Gastroesophageal sphincter (tissue), 4 donors: Measurements from ENCODE around the gene RAP1B. TPM values are rescaled to one million over a fixed set of nuclear protein-coding genes. Genes with fewer than 3 reads are reported as not detected.

ENCODE experiments used
- ATAC-seq: fragments of 150-250 bp; one replicate; pipeline ENCODE4 v1.9.1; 2016; ENCODE audit warnings: mild to moderate bottlenecking, moderate library complexity
- H3K27ac ChIP-seq, 4 donors: fragments of 200-600 bp; sonication (generic) in 3 of 4; 1 replicate in 3 of 4; 2 replicates in 1 of 4; pipeline ENCODE4 v1.5.1; 2016 to 2019
- H3K27me3 ChIP-seq: fragments of 200-600 bp; sonication (generic); one replicate; pipeline ENCODE4 v1.5.1; 2019
- H3K36me3 ChIP-seq, 2 donors: fragments of 200-600 bp; sonication (generic); one replicate each; pipeline ENCODE4 v1.5.1; 2019; ENCODE audit warnings: control low read depth in 1 of 2
- H3K4me1 ChIP-seq, 3 donors: fragments of 200-600 bp; sonication (generic); 1 replicate in 2 of 3; 2 replicates in 1 of 3; pipeline ENCODE4 v1.5.1; 2016 to 2019; ENCODE audit warnings: control low read depth in 2 of 3
- H3K4me3 ChIP-seq, 2 donors: fragments of 200-600 bp; sonication (generic); one replicate each; pipeline ENCODE4 v1.5.1; 2019; ENCODE audit warnings: mild to moderate bottlenecking in 1 of 2, moderate library complexity in 1 of 2
- H3K9me3 ChIP-seq, 3 donors: fragments of 200-600 bp; sonication (generic); one replicate each; pipeline ENCODE4 v1.5.1; 2017 to 2019; ENCODE audit warnings: control low read depth in 2 of 3
- CTCF ChIP-seq, 4 experiments: fragments of 200-600 bp in 2 of 4; fragments of 450-650 bp in 2 of 4; sonication (generic) in 1 of 4; IDR thresholded peaks; one replicate each; pipeline ENCODE4 v1.5.1; 2017 to 2019; ENCODE audit warnings: antibody characterized with exemption in 4 of 4, mild to moderate bottlenecking in 2 of 4, moderate library complexity in 2 of 4
- EP300 ChIP-seq: sonication (generic); formaldehyde crosslinking; IDR thresholded peaks from one replicate; pipeline ENCODE4 v1.6.1; 2017; ENCODE audit warnings: antibody characterized with exemption, mild to moderate bottlenecking
- POLR2A ChIP-seq, 2 donors: fragments of 450-650 bp; IDR thresholded peaks; one replicate each; pipeline ENCODE4 v1.6.1; 2017; ENCODE audit warnings: antibody characterized with exemption in 2 of 2, mild to moderate bottlenecking in 2 of 2, moderate library complexity in 1 of 2
- POLR2AphosphoS5 ChIP-seq: sonication (generic); formaldehyde crosslinking; IDR thresholded peaks from one replicate; pipeline ENCODE4 v1.6.1; 2017; ENCODE audit warnings: antibody characterized with exemption
- WGBS, 2 donors: methylation state at CpG; one replicate each; pipeline ENCODE4 v1.1.5; 2018; ENCODE audit warnings: low coverage in 1 of 2; 5-methylcytosine and 5-hydroxymethylcytosine counted together
- total RNA-seq, 4 donors: library from RNA; depleted of rRNA; stranded (reverse); fragments of >200 nt; gene quantifications; one replicate each; pipeline ENCODE4 v1.1.0, GENCODE V29; 2016

The RAP1B gene
- total RNA-seq, 4 donors from 2014 or later = 131 to 218 (median 205) TPM

DNA sequence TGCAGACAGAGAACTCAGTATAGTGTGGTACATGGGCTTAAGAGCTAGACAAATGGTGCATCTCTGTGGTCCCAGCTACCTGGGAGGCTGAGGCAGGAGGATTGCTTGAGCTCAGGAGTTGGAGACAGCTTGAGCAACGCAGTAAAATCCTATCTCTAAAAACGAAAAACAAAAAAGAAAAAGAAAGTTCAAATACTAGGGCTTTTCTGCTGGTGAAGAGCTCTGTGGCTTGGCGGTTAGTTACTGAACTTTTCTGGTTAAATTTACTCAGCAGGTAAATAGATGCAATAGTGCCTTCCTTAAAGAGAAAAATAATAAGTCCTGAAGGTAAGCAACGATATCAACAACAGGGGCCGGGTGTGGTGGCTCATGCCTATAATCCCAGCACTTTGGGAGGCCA is 31.4 kb upstream of the RAP1B start:
- no peaks in the 10 kb centered on the region for H3K9me3 ChIP-seq
- TF ChIP-seq POLR2AphosphoS5 (no peak), EP300 (no peak), CTCF (IDR thresholded peaks at IDR 0.05) (no peak), POLR2A (IDR thresholded peaks at IDR 0.05) (no peak)
- H3K4me1 ChIP-seq = no peaks in the 10 kb centered on the region
- H3K27me3 ChIP-seq = no peaks in the 10 kb centered on the region
- no peaks in the 10 kb centered on the region for H3K36me3 ChIP-seq
- no peak overlapping the region for H3K4me3 ChIP-seq
- ATAC-seq = no peak
- 88 to 96% methylated on average over 4 to 5 of the region's 5 CpGs for WGBS, 2 donors
- no peak overlapping the region for H3K27ac ChIP-seq

DNA sequence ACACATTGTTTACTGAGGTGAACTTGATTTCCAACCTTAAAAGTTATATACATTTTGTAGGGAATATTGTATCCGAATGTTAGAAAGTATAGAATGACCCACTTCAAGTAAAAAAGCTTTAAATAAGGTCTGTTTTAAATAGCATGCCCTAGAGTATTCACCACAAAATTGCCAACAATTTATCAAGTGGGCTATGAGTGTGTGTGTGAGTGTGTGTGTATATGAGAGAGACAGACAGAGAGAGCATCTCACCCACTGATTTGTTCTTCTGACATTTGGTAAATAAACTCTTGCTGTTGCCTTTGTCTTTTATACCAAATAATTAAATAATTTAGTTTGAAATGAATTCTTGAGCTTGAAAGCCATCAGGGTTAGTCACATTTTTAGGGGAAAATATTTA is 29.8 kb upstream of the RAP1B start:
- H3K4me3 ChIP-seq = no peak overlapping the region
- H3K36me3 ChIP-seq = no peaks in the 10 kb centered on the region
- WGBS, 2 donors = 89 to 92% methylated on average over 1 of the region's 1 CpG
- H3K9me3 ChIP-seq = no peaks in the 10 kb centered on the region
- H3K27ac ChIP-seq = no peak overlapping the region
- no peaks in the 10 kb centered on the region for H3K4me1 ChIP-seq
- TF ChIP-seq CTCF (IDR thresholded peaks at IDR 0.05) (no peak), POLR2A (IDR thresholded peaks at IDR 0.05) (no peak), POLR2AphosphoS5 (no peak), EP300 (no peak)
- no peaks in the 10 kb centered on the region for H3K27me3 ChIP-seq
- ATAC-seq = no peak

GRCh38 chr12:68581926-68582325 is 28.8 kb upstream of the RAP1B start:
- 94 to 97% methylated on average over 4 of the region's 4 CpGs for WGBS, 2 donors
- no peaks in the 10 kb centered on the region for H3K9me3 ChIP-seq
- H3K27me3 ChIP-seq = no peaks in the 10 kb centered on the region
- H3K27ac ChIP-seq = no peak overlapping the region
- no peaks in the 10 kb centered on the region for H3K36me3 ChIP-seq
- H3K4me1 ChIP-seq = no peaks in the 10 kb centered on the region
- ATAC-seq = no peak
- TF ChIP-seq POLR2AphosphoS5 = no peak
- TF ChIP-seq CTCF (IDR thresholded peaks at IDR 0.05) = no peak
- TF ChIP-seq POLR2A (IDR thresholded peaks at IDR 0.05) = no peak
- no peak for TF ChIP-seq EP300
- no peak overlapping the region for H3K4me3 ChIP-seq

GRCh38 chr12:68585966-68586365 is 24.7 kb upstream of the RAP1B start:
- no peak for ATAC-seq
- H3K9me3 ChIP-seq = peaks cover 0 to 23% (median 0%) of the 10 kb centered on the region in 3 donors
- 89% methylated on average over 3 of the region's 5 CpGs for WGBS, 2 donors
- H3K4me1 ChIP-seq = no peaks in the 10 kb centered on the region
- no peaks in the 10 kb centered on the region for H3K36me3 ChIP-seq
- no peak overlapping the region for H3K27ac ChIP-seq
- H3K27me3 ChIP-seq = no peaks in the 10 kb centered on the region
- H3K4me3 ChIP-seq = no peak overlapping the region
- TF ChIP-seq CTCF (IDR thresholded peaks at IDR 0.05) (no peak), POLR2AphosphoS5 (no peak), POLR2A (IDR thresholded peaks at IDR 0.05) (no peak), EP300 (no peak)

DNA sequence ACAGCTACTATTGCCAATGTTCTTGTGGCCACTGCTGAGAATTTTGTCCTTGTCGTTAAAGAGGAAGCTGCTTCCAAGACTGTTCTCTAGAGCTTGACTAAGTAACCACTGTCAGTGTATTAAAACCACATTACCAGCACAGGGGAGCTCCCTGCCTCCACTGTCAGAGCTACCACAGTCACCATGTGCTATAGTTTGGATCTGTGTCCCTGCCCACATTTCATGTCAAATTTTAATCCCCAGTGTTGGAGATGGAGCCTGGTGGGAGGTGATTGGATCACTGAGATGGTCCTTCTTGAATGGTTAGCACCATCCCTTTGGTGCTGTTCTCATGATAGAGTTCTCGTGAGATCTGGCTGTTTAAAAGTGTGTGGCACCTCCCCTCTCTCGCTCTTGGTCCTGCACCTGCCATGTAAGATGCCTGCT is 23.2 kb upstream of the RAP1B start:
- H3K4me1 ChIP-seq = no peaks in the 10 kb centered on the region
- H3K36me3 ChIP-seq = no peaks in the 10 kb centered on the region
- ATAC-seq = no peak
- TF ChIP-seq POLR2AphosphoS5 = no peak
- TF ChIP-seq EP300 = no peak
- no peak for TF ChIP-seq CTCF (IDR thresholded peaks at IDR 0.05)
- TF ChIP-seq POLR2A (IDR thresholded peaks at IDR 0.05) = no peak
- H3K27me3 ChIP-seq = no peaks in the 10 kb centered on the region
- 67 to 89% methylated on average over 1 to 3 of the region's 3 CpGs for WGBS, 2 donors
- no peak overlapping the region for H3K27ac ChIP-seq
- H3K9me3 ChIP-seq = peaks cover 0 to 23% (median 0%) of the 10 kb centered on the region in 3 donors
- H3K4me3 ChIP-seq = no peak overlapping the region
